ENCODE data around the gene UBQLN1.
"Not testable (repeated sequence)": the region's sequence is repeated elsewhere in the genome, so short reads cannot be mapped to it uniquely, and the experiment has no call there.

UBQLN1 gene

GRCh38 chr9:83707768-83708514 lies at the start of gene UBQLN1:
Gene UBQLN1, minus strand, starts transcription at chr9:83707958. Its CDS starts 279 bp downstream, at chr9:83707679.
- TF ChIP-seq, protein P1, sequence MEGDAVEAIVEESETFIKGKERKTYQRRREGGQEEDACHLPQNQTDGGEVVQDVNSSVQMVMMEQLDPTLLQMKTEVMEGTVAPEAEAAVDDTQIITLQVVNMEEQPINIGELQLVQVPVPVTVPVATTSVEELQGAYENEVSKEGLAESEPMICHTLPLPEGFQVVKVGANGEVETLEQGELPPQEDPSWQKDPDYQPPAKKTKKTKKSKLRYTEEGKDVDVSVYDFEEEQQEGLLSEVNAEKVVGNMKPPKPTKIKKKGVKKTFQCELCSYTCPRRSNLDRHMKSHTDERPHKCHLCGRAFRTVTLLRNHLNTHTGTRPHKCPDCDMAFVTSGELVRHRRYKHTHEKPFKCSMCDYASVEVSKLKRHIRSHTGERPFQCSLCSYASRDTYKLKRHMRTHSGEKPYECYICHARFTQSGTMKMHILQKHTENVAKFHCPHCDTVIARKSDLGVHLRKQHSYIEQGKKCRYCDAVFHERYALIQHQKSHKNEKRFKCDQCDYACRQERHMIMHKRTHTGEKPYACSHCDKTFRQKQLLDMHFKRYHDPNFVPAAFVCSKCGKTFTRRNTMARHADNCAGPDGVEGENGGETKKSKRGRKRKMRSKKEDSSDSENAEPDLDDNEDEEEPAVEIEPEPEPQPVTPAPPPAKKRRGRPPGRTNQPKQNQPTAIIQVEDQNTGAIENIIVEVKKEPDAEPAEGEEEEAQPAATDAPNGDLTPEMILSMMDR (IDR thresholded peaks at IDR 0.05; ENCODE audit: control extremely low read depth, extremely low read depth, low read depth, missing control alignments) = no peak
- ChIA-PET POLR2A (interaction anchor here (0.7 to 1.8 kb wide), 5 partner anchors 9 to 81 kb away, joined by 3 to 12 read pairs (median 4); no protein-coding TSS in a partner anchor), CTCF (interaction anchor here (0.9 to 2.9 kb wide), 24 partner anchors 9 to 213 kb away, joined by 3 to 13 read pairs (median 5); partner anchors contain the start of genes IDNK and KIF27)
- DNase-seq (ENCODE audit: extremely low spot score) = peak; percentile 97

- POLR2A ChIA-PET = no interaction called here
These were observed 46.7 kb upstream of the UBQLN1 start for GRCh38 chr9:83754383-83754977.

GRCh38 chr9:83749706-83750105 lies 41.9 kb upstream of the UBQLN1 start:
- no peak for DNase-seq (ENCODE audit: extremely low spot score)
- ChIA-PET POLR2A (no interaction called here), CTCF (no interaction called here)
- TF ChIP-seq, protein P1 (IDR thresholded peaks at IDR 0.05; ENCODE audit: control extremely low read depth, extremely low read depth, low read depth, missing control alignments) = no peak

More at GRCh38 chr9:83754383-83754977, 46.7 kb upstream of the UBQLN1 start:
- TF ChIP-seq, protein P1 (IDR thresholded peaks at IDR 0.05; ENCODE audit: control extremely low read depth, extremely low read depth, low read depth, missing control alignments) = no peak
- CTCF ChIA-PET = interaction anchor here (1.2 kb wide), 1 partner anchor 11 kb away, joined by 3 read pairs; no protein-coding TSS in a partner anchor
- DNase-seq (ENCODE audit: extremely low spot score) = no peak

GRCh38 chr9:83744206-83744605 lies 36.4 kb upstream of the UBQLN1 start:
- ChIA-PET CTCF (interaction anchor here (1.1 kb wide), 1 partner anchor 10 kb away, joined by 3 read pairs; no protein-coding TSS in a partner anchor), POLR2A (no interaction called here)
- TF ChIP-seq, protein P1 (IDR thresholded peaks at IDR 0.05; ENCODE audit: control extremely low read depth, extremely low read depth, low read depth, missing control alignments) = no peak
- DNase-seq (ENCODE audit: extremely low spot score) = no peak

DNA sequence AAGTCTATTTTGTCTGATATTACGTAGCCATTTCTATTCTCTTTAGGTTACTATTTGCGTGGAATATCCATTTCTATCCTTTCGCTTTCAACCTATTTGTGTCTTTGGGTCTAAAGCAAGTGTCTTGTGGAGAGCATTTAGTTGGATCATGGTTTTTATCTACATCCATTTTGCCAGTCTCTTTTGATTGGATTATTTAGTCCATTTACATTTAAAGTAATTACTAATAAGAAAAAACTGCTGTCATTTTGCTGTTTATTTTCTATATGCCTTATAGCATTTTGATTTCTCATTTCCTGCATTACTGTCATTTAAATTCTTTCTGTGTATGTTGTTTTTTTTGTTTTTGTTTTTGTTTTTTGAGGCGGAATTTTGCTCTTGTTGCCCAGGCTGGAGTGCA lies 26.0 kb upstream of the UBQLN1 start:
- no peak for DNase-seq (ENCODE audit: extremely low spot score)
- POLR2A ChIA-PET = no interaction called here
- TF ChIP-seq, protein P1 (IDR thresholded peaks at IDR 0.05; ENCODE audit: control extremely low read depth, extremely low read depth, low read depth, missing control alignments) = no peak
- CTCF ChIA-PET = no interaction called here

DNA sequence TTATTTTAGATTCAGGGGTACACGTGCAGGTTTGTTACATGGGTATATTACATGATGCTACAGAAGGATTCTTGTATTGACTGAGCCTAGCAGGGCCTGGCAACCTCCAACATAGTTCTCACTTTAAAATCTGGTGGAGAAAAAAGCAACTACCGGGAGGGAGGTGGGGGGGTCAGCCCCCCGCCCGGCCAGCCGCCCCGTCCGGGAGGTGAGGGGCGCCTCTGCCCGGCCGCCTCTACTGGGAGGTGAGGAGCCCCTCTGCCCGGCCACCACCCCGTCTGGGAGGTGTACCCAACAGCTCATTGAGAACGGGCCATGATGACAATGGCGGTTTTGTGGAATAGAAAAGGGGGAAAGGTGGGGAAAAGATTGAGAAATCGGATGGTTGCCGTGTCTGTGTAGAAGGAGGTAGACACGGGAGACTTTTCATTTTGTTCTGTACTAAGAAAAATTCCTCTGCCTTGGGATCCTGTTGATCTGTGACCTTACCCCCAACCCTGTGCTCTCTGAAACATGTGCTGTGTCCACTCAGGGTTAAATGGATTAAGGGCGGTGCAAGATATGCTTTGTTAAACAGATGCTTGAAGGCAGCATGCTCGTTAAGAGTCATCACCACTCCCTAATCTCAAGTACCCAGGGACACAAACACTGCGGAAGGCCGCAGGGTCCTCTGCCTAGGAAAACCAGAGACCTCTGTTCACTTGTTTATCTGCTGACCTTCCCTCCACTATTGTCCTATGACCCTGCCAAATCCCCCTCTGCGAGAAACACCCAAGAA lies 21.0 kb upstream of the UBQLN1 start:
- DNase-seq (ENCODE audit: extremely low spot score); CTCF ChIA-PET; POLR2A ChIA-PET: not testable (repeated sequence)
